ENCODE data around the gene RGL3. TPM values are rescaled to one million over a fixed set of nuclear protein-coding genes. Genes with fewer than 3 reads are reported as not detected.

The RGL3 gene
- total RNA-seq, 1 donor from 2014 or later, result 3.6 TPM

DNA sequence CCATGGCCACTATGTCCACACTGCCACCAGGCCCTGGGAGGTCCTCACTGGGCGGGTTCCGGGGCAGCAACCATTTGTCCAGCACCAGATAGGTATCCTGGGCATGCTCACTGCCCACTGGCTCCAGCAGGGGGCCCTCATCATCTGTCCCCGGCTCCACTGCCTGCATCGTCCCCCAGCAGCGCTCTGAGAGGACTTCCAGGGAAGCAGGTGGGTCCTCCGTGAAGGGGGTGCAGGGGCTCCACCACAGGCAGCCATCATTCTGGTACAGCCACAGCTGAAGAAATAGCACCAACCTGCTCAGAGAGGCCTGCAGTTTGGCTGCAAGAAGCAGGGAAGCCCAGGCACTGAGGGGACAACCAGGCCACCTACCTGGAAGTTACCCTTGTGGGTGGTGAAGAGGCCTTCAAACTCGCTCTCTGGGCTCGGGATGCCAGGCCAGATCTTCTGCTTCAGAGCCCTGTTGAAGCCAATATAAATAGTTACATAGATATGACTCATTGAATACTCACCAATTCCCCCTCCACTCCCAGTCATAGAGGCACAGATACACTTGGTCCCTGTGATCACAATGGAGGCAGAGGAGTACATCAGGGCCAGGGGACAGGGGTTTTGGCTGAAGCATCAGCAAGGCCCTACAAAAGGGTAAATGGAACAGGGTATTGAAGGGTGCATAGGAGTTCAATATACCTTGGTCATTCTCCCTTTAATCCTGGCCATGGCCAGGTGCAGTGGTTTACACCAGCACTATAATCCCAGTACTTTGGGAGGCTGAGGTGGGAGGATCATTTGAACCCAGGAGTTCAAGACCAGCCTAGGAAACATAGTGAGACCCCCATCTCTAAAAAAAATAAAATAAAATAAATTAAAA, 40.6 kb downstream of the RGL3 start:
- H3K4me2 ChIP-seq (ENCODE audit: low read length), result peak overlapping the region; percentile 78
- Mint-ChIP-seq H3K27me3 (ENCODE audit: low read depth, unreplicated experiment) (peaks cover 7% of the 10 kb centered on the region), H3K36me3 (ENCODE audit: low read depth, unreplicated experiment) (peaks cover 1% of the 10 kb centered on the region), H3K4me3 (ENCODE audit: unreplicated experiment) (no peak overlapping the region), H3K4me1 (ENCODE audit: low read depth, unreplicated experiment) (peaks cover 13% of the 10 kb centered on the region), H3K9me3 (ENCODE audit: unreplicated experiment) (no peaks in the 10 kb centered on the region), H3K27ac (ENCODE audit: unreplicated experiment) (peak overlapping the region; percentile 75)
- H3K36me3 ChIP-seq (ENCODE audit: insufficient read depth, low read length), result no peaks in the 10 kb centered on the region
- DNase-seq (ENCODE audit: low read depth) (peak; percentile 77), FAIRE-seq (no peak)
- peaks cover 13% of the 10 kb centered on the region for H3K27me3 ChIP-seq (ENCODE audit: insufficient read depth, low read length)
- H3K79me2 ChIP-seq (ENCODE audit: insufficient read depth, low read length), result no peaks in the 10 kb centered on the region
- H3K4me3 ChIP-seq (ENCODE audit: insufficient read depth, low read depth, low read length), result peak overlapping the region; percentile 7
- H3K4me1 ChIP-seq (ENCODE audit: insufficient read depth, low read length), result peaks cover 56% of the 10 kb centered on the region
- H4K20me1 ChIP-seq (ENCODE audit: insufficient read depth, low read length), result peaks cover 9% of the 10 kb centered on the region
- H3K27ac ChIP-seq (ENCODE audit: low read depth, low read length), result peak overlapping the region; percentile 51
- no peaks in the 10 kb centered on the region for H3K9me3 ChIP-seq (ENCODE audit: insufficient read depth, low read depth, low read length)
- H3K9ac ChIP-seq (ENCODE audit: low read length), result peak overlapping the region; percentile 35
- TF ChIP-seq, protein P1, sequence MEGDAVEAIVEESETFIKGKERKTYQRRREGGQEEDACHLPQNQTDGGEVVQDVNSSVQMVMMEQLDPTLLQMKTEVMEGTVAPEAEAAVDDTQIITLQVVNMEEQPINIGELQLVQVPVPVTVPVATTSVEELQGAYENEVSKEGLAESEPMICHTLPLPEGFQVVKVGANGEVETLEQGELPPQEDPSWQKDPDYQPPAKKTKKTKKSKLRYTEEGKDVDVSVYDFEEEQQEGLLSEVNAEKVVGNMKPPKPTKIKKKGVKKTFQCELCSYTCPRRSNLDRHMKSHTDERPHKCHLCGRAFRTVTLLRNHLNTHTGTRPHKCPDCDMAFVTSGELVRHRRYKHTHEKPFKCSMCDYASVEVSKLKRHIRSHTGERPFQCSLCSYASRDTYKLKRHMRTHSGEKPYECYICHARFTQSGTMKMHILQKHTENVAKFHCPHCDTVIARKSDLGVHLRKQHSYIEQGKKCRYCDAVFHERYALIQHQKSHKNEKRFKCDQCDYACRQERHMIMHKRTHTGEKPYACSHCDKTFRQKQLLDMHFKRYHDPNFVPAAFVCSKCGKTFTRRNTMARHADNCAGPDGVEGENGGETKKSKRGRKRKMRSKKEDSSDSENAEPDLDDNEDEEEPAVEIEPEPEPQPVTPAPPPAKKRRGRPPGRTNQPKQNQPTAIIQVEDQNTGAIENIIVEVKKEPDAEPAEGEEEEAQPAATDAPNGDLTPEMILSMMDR (IDR thresholded peaks at IDR 0.05; ENCODE audit: insufficient read depth, low read depth, low read length), result peak; percentile 12
- no peak for TF ChIP-seq EZH2 (IDR thresholded peaks at IDR 0.05; ENCODE audit: insufficient read depth, low read length)
- H2AFZ ChIP-seq (ENCODE audit: low read depth, low read length), result no peak overlapping the region

DNA sequence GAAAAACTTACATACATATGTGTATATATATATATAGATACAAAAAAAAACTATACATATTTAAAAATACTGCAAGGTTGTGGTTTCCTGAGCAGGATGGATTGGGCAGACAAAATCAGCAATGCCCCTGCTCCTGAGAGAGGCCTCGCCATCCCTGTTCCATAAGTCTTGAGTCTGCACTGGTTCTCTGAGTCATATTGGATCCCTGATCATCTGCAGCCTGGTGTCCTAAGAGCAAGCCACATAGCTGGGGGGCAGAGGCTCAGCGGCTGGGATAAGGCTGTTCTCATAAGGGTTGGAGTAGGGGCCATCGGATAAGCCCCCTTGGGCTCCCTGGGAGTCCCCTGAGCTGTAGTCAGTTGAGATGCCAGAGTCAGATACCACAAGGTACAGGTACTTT, 41.4 kb downstream of the RGL3 start:
- Mint-ChIP-seq H3K27ac (ENCODE audit: unreplicated experiment) (no peak overlapping the region), H3K4me1 (ENCODE audit: low read depth, unreplicated experiment) (peaks cover 13% of the 10 kb centered on the region), H3K9me3 (ENCODE audit: unreplicated experiment) (no peaks in the 10 kb centered on the region), H3K4me3 (ENCODE audit: unreplicated experiment) (no peak overlapping the region), H3K36me3 (ENCODE audit: low read depth, unreplicated experiment) (peaks cover 1% of the 10 kb centered on the region), H3K27me3 (ENCODE audit: low read depth, unreplicated experiment) (peaks cover 6% of the 10 kb centered on the region)
- TF ChIP-seq, protein P1 (IDR thresholded peaks at IDR 0.05; ENCODE audit: insufficient read depth, low read depth, low read length), result no peak
- no peak for TF ChIP-seq EZH2 (IDR thresholded peaks at IDR 0.05; ENCODE audit: insufficient read depth, low read length)
- no peak overlapping the region for H3K4me3 ChIP-seq (ENCODE audit: insufficient read depth, low read depth, low read length)
- H2AFZ ChIP-seq (ENCODE audit: low read depth, low read length), result no peak overlapping the region
- H3K9me3 ChIP-seq (ENCODE audit: insufficient read depth, low read depth, low read length), result no peaks in the 10 kb centered on the region
- FAIRE-seq, result no peak
- H3K79me2 ChIP-seq (ENCODE audit: insufficient read depth, low read length), result no peaks in the 10 kb centered on the region
- peaks cover 9% of the 10 kb centered on the region for H4K20me1 ChIP-seq (ENCODE audit: insufficient read depth, low read length)
- no peaks in the 10 kb centered on the region for H3K36me3 ChIP-seq (ENCODE audit: insufficient read depth, low read length)
- peak overlapping the region; percentile 51 for H3K27ac ChIP-seq (ENCODE audit: low read depth, low read length)
- DNase-seq (ENCODE audit: low read depth), result peak; percentile 22
- peaks cover 59% of the 10 kb centered on the region for H3K4me1 ChIP-seq (ENCODE audit: insufficient read depth, low read length)
- H3K9ac ChIP-seq (ENCODE audit: low read length), result peak overlapping the region; percentile 35
- H3K27me3 ChIP-seq (ENCODE audit: insufficient read depth, low read length), result peaks cover 7% of the 10 kb centered on the region
- peak overlapping the region; percentile 78 for H3K4me2 ChIP-seq (ENCODE audit: low read length)

DNA sequence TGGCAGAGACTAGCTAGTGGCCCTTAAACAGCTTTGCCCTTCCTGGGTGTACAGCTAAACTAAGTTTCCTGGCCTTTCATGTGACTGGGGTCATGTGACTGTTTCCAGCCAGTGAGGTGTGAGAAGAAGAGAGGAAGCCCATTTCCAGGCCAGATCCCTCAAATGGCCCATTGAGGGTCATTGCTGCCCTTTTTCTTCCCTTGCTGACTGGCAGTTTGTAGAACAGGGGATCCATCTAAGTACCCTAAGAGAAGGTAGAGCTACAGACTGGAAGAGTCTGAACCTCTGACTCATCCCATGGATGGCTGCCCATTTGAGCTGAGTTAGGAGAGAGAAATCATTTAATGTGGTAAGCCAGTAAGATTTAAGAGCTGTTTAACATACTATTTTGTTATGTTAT, 41.9 kb downstream of the RGL3 start:
- Mint-ChIP-seq H3K4me3 (ENCODE audit: unreplicated experiment) (peak overlapping the region; percentile 15), H3K27ac (ENCODE audit: unreplicated experiment) (peak overlapping the region; percentile 44), H3K9me3 (ENCODE audit: unreplicated experiment) (no peaks in the 10 kb centered on the region), H3K27me3 (ENCODE audit: low read depth, unreplicated experiment) (peaks cover 5% of the 10 kb centered on the region), H3K4me1 (ENCODE audit: low read depth, unreplicated experiment) (peaks cover 13% of the 10 kb centered on the region), H3K36me3 (ENCODE audit: low read depth, unreplicated experiment) (peaks cover 1% of the 10 kb centered on the region)
- no peak for TF ChIP-seq EZH2 (IDR thresholded peaks at IDR 0.05; ENCODE audit: insufficient read depth, low read length)
- TF ChIP-seq, protein P1 (IDR thresholded peaks at IDR 0.05; ENCODE audit: insufficient read depth, low read depth, low read length), result no peak
- Histone ChIP-seq H4K20me1 (ENCODE audit: insufficient read depth, low read length) (peaks cover 9% of the 10 kb centered on the region), H3K27ac (ENCODE audit: low read depth, low read length) (peak overlapping the region; percentile 51), H2AFZ (ENCODE audit: low read depth, low read length) (peak overlapping the region; percentile 19), H3K4me2 (ENCODE audit: low read length) (peak overlapping the region; percentile 27), H3K9ac (ENCODE audit: low read length) (no peak overlapping the region), H3K79me2 (ENCODE audit: insufficient read depth, low read length) (no peaks in the 10 kb centered on the region), H3K36me3 (ENCODE audit: insufficient read depth, low read length) (no peaks in the 10 kb centered on the region), H3K4me3 (ENCODE audit: insufficient read depth, low read depth, low read length) (no peak overlapping the region), H3K9me3 (ENCODE audit: insufficient read depth, low read depth, low read length) (no peaks in the 10 kb centered on the region), H3K4me1 (ENCODE audit: insufficient read depth, low read length) (peaks cover 59% of the 10 kb centered on the region), H3K27me3 (ENCODE audit: insufficient read depth, low read length) (peaks cover 4% of the 10 kb centered on the region)
- FAIRE-seq, result no peak
- peak; percentile 86 for DNase-seq (ENCODE audit: low read depth)

Data from astrocyte (in vitro differentiated cells and primary cell).